Calu3 (cell line): ENCODE results near the gene UBA6. TPM values are rescaled to one million over a fixed set of nuclear protein-coding genes. Genes with fewer than 3 reads are reported as not detected.

Experiments used
- BruUV-seq: library from RNA; stranded (reverse); fragments of 400-500 nt; replicated peaks from 2 replicates; lab custom pipeline; 2021; lab: Mats Ljungman, UMichigan
- CTCF ChIA-PET: fragments of 300-600 bp; sonication (Branson Sonifier 250); formaldehyde crosslinking; loops from one replicate; lab custom pipeline; 2022; ENCODE audit warnings: antibody characterized with exemption; lab: Charles Lee
- DNase-seq: peaks from one replicate; pipeline ENCODE4 v3.0.0; 2022
- H3K27ac Mint-ChIP-seq: one replicate; pipeline ENCODE4 v1.8.0; 2022; ENCODE audit warnings: mixed read lengths; ENCODE audit not compliant: unreplicated experiment
- H3K27me3 Mint-ChIP-seq: one replicate; pipeline ENCODE4 v1.8.0; 2022; ENCODE audit warnings: mixed read lengths; ENCODE audit not compliant: unreplicated experiment
- H3K36me3 Mint-ChIP-seq: one replicate; pipeline ENCODE4 v1.8.0; 2022; ENCODE audit warnings: mild to moderate bottlenecking, moderate library complexity, mixed read lengths; ENCODE audit not compliant: insufficient read depth, unreplicated experiment
- H3K4me1 Mint-ChIP-seq: one replicate; pipeline ENCODE4 v1.8.0; 2022; ENCODE audit warnings: mild to moderate bottlenecking, low read depth, mixed read lengths; ENCODE audit not compliant: unreplicated experiment
- H3K4me3 Mint-ChIP-seq: one replicate; pipeline ENCODE4 v1.8.0; 2022; ENCODE audit warnings: mild to moderate bottlenecking, low read depth, moderate library complexity, mixed read lengths; ENCODE audit not compliant: unreplicated experiment
- H3K9me3 Mint-ChIP-seq: one replicate; pipeline ENCODE4 v1.8.0; 2022; ENCODE audit warnings: low read depth, mixed read lengths; ENCODE audit not compliant: unreplicated experiment
- CTCF ChIP-seq: fragments of 200-600 bp; IDR thresholded peaks from one replicate; pipeline ENCODE4 v1.8.0; 2022; ENCODE audit warnings: antibody characterized with exemption; ENCODE audit not compliant: unreplicated experiment
- intact Hi-C: fragments of 100-400 bp; cut with micrococcal nuclease; formaldehyde crosslinking; loops from one replicate; pipeline ENCODE4 v1.10.0; 2022; ENCODE audit not compliant: unreplicated experiment
- total RNA-seq: library from RNA; stranded (reverse); gene quantifications from 2 replicates; pipeline ENCODE4 v1.2.3, GENCODE V29; 2022

Gene UBA6
- total RNA-seq, 1 experiment from 2014 or later: 66.1 TPM

- DNase-seq: no peak
- no peaks in the 10 kb centered on the region for H3K4me1 Mint-ChIP-seq
- no peak for TF ChIP-seq CTCF
- H3K36me3 Mint-ChIP-seq: no peaks in the 10 kb centered on the region
- BruUV-seq: no TSS peak
- no peak overlapping the region for H3K4me3 Mint-ChIP-seq
- intact Hi-C loops: no loop called here
- H3K27me3 Mint-ChIP-seq: no peaks in the 10 kb centered on the region
- CTCF ChIA-PET: no interaction called here
- peaks cover 5% of the 10 kb centered on the region for H3K9me3 Mint-ChIP-seq
- no peak overlapping the region for H3K27ac Mint-ChIP-seq
Measured at GRCh38 chr4:67727124-67727850, 26.3 kb upstream of the UBA6 start.

GRCh38 chr4:67725981-67726380 is 25.0 kb upstream of the UBA6 start:
- BruUV-seq: no TSS peak
- Mint-ChIP-seq H3K27ac (no peak overlapping the region), H3K4me3 (no peak overlapping the region), H3K36me3 (no peaks in the 10 kb centered on the region), H3K27me3 (no peaks in the 10 kb centered on the region), H3K9me3 (peaks cover 5% of the 10 kb centered on the region), H3K4me1 (no peaks in the 10 kb centered on the region)
- TF ChIP-seq CTCF: no peak
- DNase-seq: no peak
- intact Hi-C loops: no loop called here
- CTCF ChIA-PET: no interaction called here

- DNase-seq: no peak
- Mint-ChIP-seq H3K27me3 (no peaks in the 10 kb centered on the region), H3K27ac (no peak overlapping the region), H3K9me3 (peaks cover 5% of the 10 kb centered on the region), H3K4me3 (no peak overlapping the region), H3K4me1 (no peaks in the 10 kb centered on the region), H3K36me3 (no peaks in the 10 kb centered on the region)
- TF ChIP-seq CTCF: no peak
- no TSS peak for BruUV-seq
- intact Hi-C loops: no loop called here
- CTCF ChIA-PET: no interaction called here
Measured at GRCh38 chr4:67725132-67725531, 24.2 kb upstream of the UBA6 start.

- intact Hi-C loops: no loop called here
- no peak for DNase-seq
- CTCF ChIA-PET: no interaction called here
- no peaks in the 10 kb centered on the region for H3K4me1 Mint-ChIP-seq
- no TSS peak for BruUV-seq
- H3K27me3 Mint-ChIP-seq: no peaks in the 10 kb centered on the region
- no peak overlapping the region for H3K4me3 Mint-ChIP-seq
- no peaks in the 10 kb centered on the region for H3K36me3 Mint-ChIP-seq
- TF ChIP-seq CTCF: no peak
- H3K9me3 Mint-ChIP-seq: peaks cover 5% of the 10 kb centered on the region
- no peak overlapping the region for H3K27ac Mint-ChIP-seq
Measured at GRCh38 chr4:67723949-67724348, 23.0 kb upstream of the UBA6 start.
